ENCODE data around the gene MYO5C. TPM values are rescaled to one million over a fixed set of nuclear protein-coding genes. Genes with fewer than 3 reads are reported as not detected.

MYO5C gene
- total and polyA plus RNA-seq, 2 of the 13 experiments (the other 11 are each of a cell fraction or from before 2014, with no cell fraction given), result 15.7 to 23.7 TPM

DNA sequence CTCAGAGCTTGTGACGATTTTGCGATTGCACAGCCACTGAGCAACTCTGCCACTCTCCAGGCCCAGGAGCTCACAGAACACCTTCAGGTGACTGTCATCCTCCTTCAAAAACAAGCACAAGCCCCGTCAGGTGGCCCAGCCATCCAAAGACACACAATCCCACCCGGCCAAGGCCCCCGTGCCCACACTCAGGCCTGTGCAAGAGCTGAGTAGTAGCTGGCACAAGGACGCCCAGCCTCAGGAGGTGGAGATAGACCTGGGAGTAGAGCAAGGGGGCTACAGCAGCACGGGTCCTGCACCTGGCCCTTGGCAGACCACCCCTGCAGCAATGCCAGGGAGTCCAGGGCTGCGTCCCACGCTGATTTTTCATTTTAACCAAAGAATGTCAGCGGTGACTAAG, 34.6 kb downstream of the MYO5C start (continued):
- TF ChIP-seq, protein P1, sequence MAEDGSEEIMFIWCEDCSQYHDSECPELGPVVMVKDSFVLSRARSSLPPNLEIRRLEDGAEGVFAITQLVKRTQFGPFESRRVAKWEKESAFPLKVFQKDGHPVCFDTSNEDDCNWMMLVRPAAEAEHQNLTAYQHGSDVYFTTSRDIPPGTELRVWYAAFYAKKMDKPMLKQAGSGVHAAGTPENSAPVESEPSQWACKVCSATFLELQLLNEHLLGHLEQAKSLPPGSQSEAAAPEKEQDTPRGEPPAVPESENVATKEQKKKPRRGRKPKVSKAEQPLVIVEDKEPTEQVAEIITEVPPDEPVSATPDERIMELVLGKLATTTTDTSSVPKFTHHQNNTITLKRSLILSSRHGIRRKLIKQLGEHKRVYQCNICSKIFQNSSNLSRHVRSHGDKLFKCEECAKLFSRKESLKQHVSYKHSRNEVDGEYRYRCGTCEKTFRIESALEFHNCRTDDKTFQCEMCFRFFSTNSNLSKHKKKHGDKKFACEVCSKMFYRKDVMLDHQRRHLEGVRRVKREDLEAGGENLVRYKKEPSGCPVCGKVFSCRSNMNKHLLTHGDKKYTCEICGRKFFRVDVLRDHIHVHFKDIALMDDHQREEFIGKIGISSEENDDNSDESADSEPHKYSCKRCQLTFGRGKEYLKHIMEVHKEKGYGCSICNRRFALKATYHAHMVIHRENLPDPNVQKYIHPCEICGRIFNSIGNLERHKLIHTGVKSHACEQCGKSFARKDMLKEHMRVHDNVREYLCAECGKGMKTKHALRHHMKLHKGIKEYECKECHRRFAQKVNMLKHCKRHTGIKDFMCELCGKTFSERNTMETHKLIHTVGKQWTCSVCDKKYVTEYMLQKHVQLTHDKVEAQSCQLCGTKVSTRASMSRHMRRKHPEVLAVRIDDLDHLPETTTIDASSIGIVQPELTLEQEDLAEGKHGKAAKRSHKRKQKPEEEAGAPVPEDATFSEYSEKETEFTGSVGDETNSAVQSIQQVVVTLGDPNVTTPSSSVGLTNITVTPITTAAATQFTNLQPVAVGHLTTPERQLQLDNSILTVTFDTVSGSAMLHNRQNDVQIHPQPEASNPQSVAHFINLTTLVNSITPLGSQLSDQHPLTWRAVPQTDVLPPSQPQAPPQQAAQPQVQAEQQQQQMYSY (CRISPR knock-in tag; IDR thresholded peaks at IDR 0.05), result no peak

DNA sequence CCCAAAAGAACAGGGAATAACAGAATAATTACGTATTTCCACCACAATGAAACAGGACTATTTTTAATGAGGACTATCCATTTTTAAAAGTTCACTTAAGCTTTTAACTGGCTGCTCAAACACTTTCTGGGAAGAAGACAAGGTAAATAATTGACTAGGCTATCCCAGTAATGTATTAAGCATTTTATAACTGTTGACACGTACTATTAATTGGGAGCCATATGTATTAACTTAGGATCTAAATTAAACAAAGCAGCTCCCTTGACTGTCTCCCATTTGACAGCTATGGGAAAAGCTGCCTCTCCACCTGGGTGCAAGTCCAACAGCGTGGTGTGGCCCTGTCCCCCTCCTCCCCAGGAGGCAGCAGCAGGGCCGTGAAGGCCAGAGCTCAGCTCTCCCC, 36.1 kb downstream of the MYO5C start:
- no peak for FAIRE-seq
- H3K4me3 ChIP-seq (replicated peaks in 1 of 3; ENCODE audit: insufficient read depth in 1 of 3, low read depth in 2 of 3, low read length in 3 of 3), result no peak overlapping the region
- peaks cover 20 to 69% of the 10 kb centered on the region in 2 experiments for H3K36me3 ChIP-seq (replicated peaks in 1 of 2; ENCODE audit: control insufficient read depth in 1 of 2, insufficient read depth in 2 of 2, low read length in 2 of 2)
- H3K27me3 ChIP-seq (ENCODE audit: control insufficient read depth in 1 of 2, insufficient read depth in 2 of 2, low read length in 2 of 2), result no peaks in the 10 kb centered on the region
- H2AFZ ChIP-seq (ENCODE audit: low read length), result no peak overlapping the region
- H4K20me1 ChIP-seq (ENCODE audit: insufficient read depth, low read length), result no peaks in the 10 kb centered on the region
- intact Hi-C loops (cut with micrococcal nuclease; ENCODE audit: unreplicated experiment), result loop anchor here (5.0 kb wide), 2 partner anchors 93 to 308 kb away; partner anchors contain the start of gene ARPP19
- POLR2A ChIA-PET, result no interaction called here
- no peak overlapping the region for H3K27ac ChIP-seq (ENCODE audit: extremely low read length, insufficient read depth, low read length)
- H3K79me2 ChIP-seq (ENCODE audit: insufficient read depth, low read length), result no peaks in the 10 kb centered on the region
- no peaks in the 10 kb centered on the region for H3K9me3 ChIP-seq (ENCODE audit: low read length)
- WGBS (ENCODE audit: low lambda C conversion rate), result over 99% methylated on average over 3 of the region's 4 CpGs
- no TSS peak for BruUV-seq (replicated peaks)
- ATAC-seq, result no peak
- CTCF ChIA-PET (ENCODE audit: low intra/inter-chr PET ratio, low total read pairs), result no interaction called here
- no peak for DNase-seq (ENCODE audit: low spot score)
- H3K4me1 ChIP-seq (ENCODE audit: insufficient read depth, low read length), result no peaks in the 10 kb centered on the region
- H3K9ac ChIP-seq (ENCODE audit: insufficient read depth, low read depth, low read length), result no peak overlapping the region
- H3K4me2 ChIP-seq (ENCODE audit: low read depth, low read length), result no peak overlapping the region
- in situ Hi-C loops (cut with HindIII; ENCODE audit: extremely low pct_ligation_motif_present, low pct_unique_long_range_greater_than_20kb), result no loop called here
- TF ChIP-seq CEBPG (CRISPR knock-in tag; IDR thresholded peaks at IDR 0.05) (no peak), EP300 (IDR thresholded peaks at IDR 0.05; ENCODE audit: low read depth in 2 of 2, low read length in 2 of 2) (no peak), EP300 (CRISPR knock-in tag; IDR thresholded peaks at IDR 0.05; ENCODE audit: borderline replicate concordance) (no peak), HCFC1 (IDR thresholded peaks at IDR 0.05; ENCODE audit: low read depth, low read length) (no peak), ZNF572 (CRISPR knock-in tag; IDR thresholded peaks at IDR 0.05) (no peak), REL (CRISPR knock-in tag; conservative IDR thresholded peaks at IDR 0.05) (no peak), EHMT2 (IDR thresholded peaks at IDR 0.05; ENCODE audit: borderline replicate concordance, low read depth, low read length) (no peak), ZNF496 (CRISPR knock-in tag; IDR thresholded peaks at IDR 0.05; ENCODE audit: insufficient replicate concordance) (no peak), RXRA (CRISPR knock-in tag; IDR thresholded peaks at IDR 0.05) (no peak), ZNF530 (CRISPR knock-in tag; IDR thresholded peaks at IDR 0.05; ENCODE audit: low read depth) (no peak), ZSCAN21 (CRISPR knock-in tag; IDR thresholded peaks at IDR 0.05; ENCODE audit: borderline replicate concordance) (no peak)
- TF ChIP-seq, protein P2, sequence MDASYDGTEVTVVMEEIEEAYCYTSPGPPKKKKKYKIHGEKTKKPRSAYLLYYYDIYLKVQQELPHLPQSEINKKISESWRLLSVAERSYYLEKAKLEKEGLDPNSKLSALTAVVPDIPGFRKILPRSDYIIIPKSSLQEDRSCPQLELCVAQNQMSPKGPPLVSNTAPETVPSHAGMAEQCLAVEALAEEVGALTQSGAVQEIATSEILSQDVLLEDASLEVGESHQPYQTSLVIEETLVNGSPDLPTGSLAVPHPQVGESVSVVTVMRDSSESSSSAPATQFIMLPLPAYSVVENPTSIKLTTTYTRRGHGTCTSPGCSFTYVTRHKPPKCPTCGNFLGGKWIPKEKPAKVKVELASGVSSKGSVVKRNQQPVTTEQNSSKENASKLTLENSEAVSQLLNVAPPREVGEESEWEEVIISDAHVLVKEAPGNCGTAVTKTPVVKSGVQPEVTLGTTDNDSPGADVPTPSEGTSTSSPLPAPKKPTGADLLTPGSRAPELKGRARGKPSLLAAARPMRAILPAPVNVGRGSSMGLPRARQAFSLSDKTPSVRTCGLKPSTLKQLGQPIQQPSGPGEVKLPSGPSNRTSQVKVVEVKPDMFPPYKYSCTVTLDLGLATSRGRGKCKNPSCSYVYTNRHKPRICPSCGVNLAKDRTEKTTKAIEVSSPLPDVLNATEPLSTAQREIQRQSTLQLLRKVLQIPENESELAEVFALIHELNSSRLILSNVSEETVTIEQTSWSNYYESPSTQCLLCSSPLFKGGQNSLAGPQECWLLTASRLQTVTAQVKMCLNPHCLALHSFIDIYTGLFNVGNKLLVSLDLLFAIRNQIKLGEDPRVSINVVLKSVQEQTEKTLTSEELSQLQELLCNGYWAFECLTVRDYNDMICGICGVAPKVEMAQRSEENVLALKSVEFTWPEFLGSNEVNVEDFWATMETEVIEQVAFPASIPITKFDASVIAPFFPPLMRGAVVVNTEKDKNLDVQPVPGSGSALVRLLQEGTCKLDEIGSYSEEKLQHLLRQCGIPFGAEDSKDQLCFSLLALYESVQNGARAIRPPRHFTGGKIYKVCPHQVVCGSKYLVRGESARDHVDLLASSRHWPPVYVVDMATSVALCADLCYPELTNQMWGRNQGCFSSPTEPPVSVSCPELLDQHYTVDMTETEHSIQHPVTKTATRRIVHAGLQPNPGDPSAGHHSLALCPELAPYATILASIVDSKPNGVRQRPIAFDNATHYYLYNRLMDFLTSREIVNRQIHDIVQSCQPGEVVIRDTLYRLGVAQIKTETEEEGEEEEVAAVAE (CRISPR knock-in tag; IDR thresholded peaks at IDR 0.05; ENCODE audit: borderline replicate concordance), result no peak
- TF ChIP-seq, protein P3, sequence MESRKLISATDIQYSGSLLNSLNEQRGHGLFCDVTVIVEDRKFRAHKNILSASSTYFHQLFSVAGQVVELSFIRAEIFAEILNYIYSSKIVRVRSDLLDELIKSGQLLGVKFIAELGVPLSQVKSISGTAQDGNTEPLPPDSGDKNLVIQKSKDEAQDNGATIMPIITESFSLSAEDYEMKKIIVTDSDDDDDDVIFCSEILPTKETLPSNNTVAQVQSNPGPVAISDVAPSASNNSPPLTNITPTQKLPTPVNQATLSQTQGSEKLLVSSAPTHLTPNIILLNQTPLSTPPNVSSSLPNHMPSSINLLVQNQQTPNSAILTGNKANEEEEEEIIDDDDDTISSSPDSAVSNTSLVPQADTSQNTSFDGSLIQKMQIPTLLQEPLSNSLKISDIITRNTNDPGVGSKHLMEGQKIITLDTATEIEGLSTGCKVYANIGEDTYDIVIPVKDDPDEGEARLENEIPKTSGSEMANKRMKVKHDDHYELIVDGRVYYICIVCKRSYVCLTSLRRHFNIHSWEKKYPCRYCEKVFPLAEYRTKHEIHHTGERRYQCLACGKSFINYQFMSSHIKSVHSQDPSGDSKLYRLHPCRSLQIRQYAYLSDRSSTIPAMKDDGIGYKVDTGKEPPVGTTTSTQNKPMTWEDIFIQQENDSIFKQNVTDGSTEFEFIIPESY (CRISPR knock-in tag; IDR thresholded peaks at IDR 0.05), result no peak
